GM12865 (cell line): ENCODE results near the gene CCT6B.

Source experiments
- DNase-seq: peaks from one replicate; pipeline ENCODE4 v3.0.0; 2010; ENCODE audit warnings: low read depth
- H3K4me3 ChIP-seq: 2 replicates; pipeline ENCODE4 v1.5.1; 2011; ENCODE audit warnings: mild to moderate bottlenecking, low read depth, low read length, control low read depth
- CTCF ChIP-seq: IDR thresholded peaks from 2 replicates; pipeline ENCODE4 v1.5.1; 2011; ENCODE audit warnings: low read length, control low read depth, low read depth, inconsistent platforms; ENCODE audit not compliant: insufficient read depth; ENCODE audit errors: missing control alignments

The CCT6B gene

GRCh38 chr17:34991606-34992005 lies 30.3 kb upstream of the CCT6B start:
- H3K4me3 ChIP-seq: no peak overlapping the region
- no peak for DNase-seq
- TF ChIP-seq CTCF: no peak

GRCh38 chr17:34990921-34991365 lies 29.7 kb upstream of the CCT6B start:
- no peak overlapping the region for H3K4me3 ChIP-seq
- TF ChIP-seq CTCF: no peak
- DNase-seq: no peak

- H3K4me3 ChIP-seq: no peak overlapping the region
- TF ChIP-seq CTCF: no peak
- no peak for DNase-seq
Measured at GRCh38 chr17:34989473-34989872, 28.2 kb upstream of the CCT6B start.

- no peak for TF ChIP-seq CTCF
- no peak overlapping the region for H3K4me3 ChIP-seq
- no peak for DNase-seq
Measured at GRCh38 chr17:34988644-34989043, 27.4 kb upstream of the CCT6B start.

- DNase-seq: no peak
- TF ChIP-seq CTCF: no peak
- no peak overlapping the region for H3K4me3 ChIP-seq
Measured at GRCh38 chr17:34987232-34987631, 26.0 kb upstream of the CCT6B start.

- DNase-seq: no peak
- peak overlapping the region; percentile 93 for H3K4me3 ChIP-seq
- no peak for TF ChIP-seq CTCF
Measured at GRCh38 chr17:34981538-34982241, 20.4 kb upstream of the CCT6B start.
